Measurements from ENCODE around the gene PDE4B. TPM values are rescaled to one million over a fixed set of nuclear protein-coding genes. Genes with fewer than 3 reads are reported as not detected.

The PDE4B gene
- total and polyA plus RNA-seq, 2 of the 13 experiments (the other 11 are each of a cell fraction or from before 2014, with no cell fraction given), result not detected

- no TSS peak for BruUV-seq (replicated peaks)
- Histone ChIP-seq H3K4me3 (replicated peaks in 1 of 3; ENCODE audit: insufficient read depth in 1 of 3, low read depth in 2 of 3, low read length in 3 of 3) (no peak overlapping the region), H4K20me1 (ENCODE audit: insufficient read depth, low read length) (no peaks in the 10 kb centered on the region), H3K9me3 (ENCODE audit: low read length) (no peaks in the 10 kb centered on the region), H3K36me3 (replicated peaks in 1 of 2; ENCODE audit: control insufficient read depth in 1 of 2, insufficient read depth in 2 of 2, low read length in 2 of 2) (no peaks in the 10 kb centered on the region), H2AFZ (ENCODE audit: low read length) (no peak overlapping the region), H3K27ac (ENCODE audit: extremely low read length, insufficient read depth, low read length) (no peak overlapping the region), H3K9ac (ENCODE audit: insufficient read depth, low read depth, low read length) (no peak overlapping the region), H3K4me2 (ENCODE audit: low read depth, low read length) (no peak overlapping the region), H3K27me3 (ENCODE audit: control insufficient read depth in 1 of 2, insufficient read depth in 2 of 2, low read length in 2 of 2) (no peaks in the 10 kb centered on the region), H3K4me1 (ENCODE audit: insufficient read depth, low read length) (no peaks in the 10 kb centered on the region), H3K79me2 (ENCODE audit: insufficient read depth, low read length) (no peaks in the 10 kb centered on the region)
- DNase-seq (ENCODE audit: low spot score) (no peak), ATAC-seq (no peak), FAIRE-seq (no peak)
- 52% methylated on average over 11 of the region's 11 CpGs for WGBS (ENCODE audit: low lambda C conversion rate)
- intact Hi-C loops (cut with micrococcal nuclease; ENCODE audit: unreplicated experiment) (no loop called here), in situ Hi-C loops (cut with HindIII; ENCODE audit: extremely low pct_ligation_motif_present, low pct_unique_long_range_greater_than_20kb) (no loop called here)
- POLR2A ChIA-PET, result no interaction called here
- CTCF ChIA-PET (ENCODE audit: low intra/inter-chr PET ratio, low total read pairs), result no interaction called here
- TF ChIP-seq MAFK (conservative IDR thresholded peaks at IDR 0.05 in 1 of 2, IDR thresholded peaks at IDR 0.05 in 1 of 2; ENCODE audit: low read length in 2 of 2) (peak in 1 of 2 experiments; percentile 24; a peak in 1 of 4 replicates), ETS1 (CRISPR knock-in tag; IDR thresholded peaks at IDR 0.05) (no peak)
Observed at GRCh38 chr1:66247415-66248208, 454.9 kb downstream of the PDE4B start.

- ATAC-seq, result no peak
- ChIA-PET CTCF (ENCODE audit: low intra/inter-chr PET ratio, low total read pairs) (no interaction called here), POLR2A (no interaction called here)
- Histone ChIP-seq H3K27me3 (ENCODE audit: control insufficient read depth in 1 of 2, insufficient read depth in 2 of 2, low read length in 2 of 2) (no peaks in the 10 kb centered on the region; a peak in 1 of 5 replicates), H3K9me3 (ENCODE audit: low read length) (no peaks in the 10 kb centered on the region), H3K4me3 (replicated peaks in 1 of 3; ENCODE audit: insufficient read depth in 1 of 3, low read depth in 2 of 3, low read length in 3 of 3) (no peak overlapping the region), H3K9ac (ENCODE audit: insufficient read depth, low read depth, low read length) (no peak overlapping the region), H3K4me2 (ENCODE audit: low read depth, low read length) (no peak overlapping the region), H4K20me1 (ENCODE audit: insufficient read depth, low read length) (no peaks in the 10 kb centered on the region), H3K27ac (ENCODE audit: extremely low read length, insufficient read depth, low read length) (no peak overlapping the region), H3K36me3 (replicated peaks in 1 of 2; ENCODE audit: control insufficient read depth in 1 of 2, insufficient read depth in 2 of 2, low read length in 2 of 2) (no peaks in the 10 kb centered on the region), H2AFZ (ENCODE audit: low read length) (no peak overlapping the region), H3K4me1 (ENCODE audit: insufficient read depth, low read length) (no peaks in the 10 kb centered on the region), H3K79me2 (ENCODE audit: insufficient read depth, low read length) (no peaks in the 10 kb centered on the region)
- in situ Hi-C loops (cut with HindIII; ENCODE audit: extremely low pct_ligation_motif_present, low pct_unique_long_range_greater_than_20kb), result no loop called here
- no peak for FAIRE-seq
- no TSS peak for BruUV-seq (replicated peaks)
- intact Hi-C loops (cut with micrococcal nuclease; ENCODE audit: unreplicated experiment), result no loop called here
- TF ChIP-seq MTERF4 (CRISPR knock-in tag; IDR thresholded peaks at IDR 0.05) (no peak), ZSCAN29 (CRISPR knock-in tag; conservative IDR thresholded peaks at IDR 0.05) (no peak), HOXA9 (CRISPR knock-in tag; IDR thresholded peaks at IDR 0.05; ENCODE audit: borderline replicate concordance) (no peak), ZNF136 (CRISPR knock-in tag; IDR thresholded peaks at IDR 0.05; ENCODE audit: low read depth) (no peak), JARID2 (CRISPR knock-in tag; IDR thresholded peaks at IDR 0.05; ENCODE audit: insufficient replicate concordance) (no peak), ZNF274 (CRISPR knock-in tag; IDR thresholded peaks at IDR 0.05) (no peak), ZNF788 (CRISPR knock-in tag; IDR thresholded peaks at IDR 0.05; ENCODE audit: borderline replicate concordance) (no peak), PCBP2 (optimal IDR thresholded peaks at IDR 0.05; ENCODE audit: low read depth, low read length, poor library complexity, severe bottlenecking) (no peak), ASH2L (IDR thresholded peaks at IDR 0.05; ENCODE audit: insufficient read length, low read depth, low read length) (no peak), HNRNPUL1 (IDR thresholded peaks at IDR 0.05; ENCODE audit: low read depth, low read length) (no peak), IKZF5 (CRISPR knock-in tag; IDR thresholded peaks at IDR 0.05) (no peak), ZNF550 (CRISPR knock-in tag; IDR thresholded peaks at IDR 0.05; ENCODE audit: borderline replicate concordance) (no peak)
- WGBS (ENCODE audit: low lambda C conversion rate), result 36% methylated on average over 1 of the region's 1 CpG
- no peak for DNase-seq (ENCODE audit: low spot score)
Observed at GRCh38 chr1:66248257-66248656, 455.6 kb downstream of the PDE4B start.

All from HepG2 (cell line).